Measurements from ENCODE around the gene CACNA2D3.

GRCh38 chr3:54251705-54252104 lies 129.4 kb downstream of the CACNA2D3 start:
- TF ChIP-seq ZNF384 (IDR thresholded peaks at IDR 0.05) (peak; percentile 90), ARNT (IDR thresholded peaks at IDR 0.05) (no peak), PKNOX1 (IDR thresholded peaks at IDR 0.05) (peak; percentile 66), FOXM1 (IDR thresholded peaks at IDR 0.05; ENCODE audit: borderline replicate concordance) (no peak)

All from HEK293T (cell line).